HG03354 (cell line): ENCODE measurements around the gene CYP26B1.
A peak's percentile ranks its signal among the peaks of the same experiment; 100 is the strongest.

ENCODE experiments used
- ATAC-seq: cut with Tn5 transposase; IDR thresholded peaks from one replicate; pipeline ENCODE4 v1.9.1; 2021; ENCODE audit warnings: mild to moderate bottlenecking; ENCODE audit not compliant: unreplicated experiment, poor library complexity, severe bottlenecking

Gene CYP26B1

DNA sequence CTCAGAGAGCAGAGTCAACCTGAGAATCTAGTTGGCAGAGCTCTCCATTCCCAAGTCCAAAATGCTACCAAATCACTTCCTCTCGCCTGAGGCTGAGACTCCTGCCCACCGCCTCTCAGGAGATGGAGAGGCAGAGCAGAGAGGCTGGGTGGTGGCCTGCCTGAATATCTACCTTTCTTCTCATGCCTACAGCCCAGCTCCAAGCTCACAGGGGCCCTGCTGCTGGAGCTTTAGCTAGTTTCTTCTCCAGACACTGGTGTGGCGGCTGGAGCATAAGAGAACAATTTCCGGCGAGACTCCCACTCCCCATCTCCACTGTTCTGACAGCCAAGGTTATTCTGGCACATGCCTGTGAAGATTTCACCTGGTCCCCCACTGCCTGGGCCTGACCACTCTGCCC lies 8.1 kb upstream of the CYP26B1 start:
- no peak for ATAC-seq

DNA sequence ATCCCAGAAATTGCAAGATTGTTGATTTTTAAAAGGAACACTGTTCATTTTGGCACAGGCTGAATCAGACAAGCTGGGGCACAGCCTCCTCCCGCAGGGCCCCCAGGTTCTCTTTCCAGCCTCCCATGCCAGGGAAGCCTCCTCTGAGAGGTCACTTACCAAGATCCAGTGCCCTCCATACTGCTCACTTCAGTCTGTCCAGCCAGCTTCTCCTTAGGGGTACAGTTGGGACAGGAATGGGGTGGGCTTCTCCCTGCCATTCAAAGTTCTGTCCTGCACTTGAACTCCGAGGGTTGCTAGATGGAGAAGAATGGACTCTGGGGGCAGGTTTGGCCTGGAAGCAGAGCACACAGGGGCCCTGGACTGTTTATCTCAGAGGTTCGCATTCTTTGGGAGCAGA lies 7.5 kb upstream of the CYP26B1 start:
- no peak for ATAC-seq

DNA sequence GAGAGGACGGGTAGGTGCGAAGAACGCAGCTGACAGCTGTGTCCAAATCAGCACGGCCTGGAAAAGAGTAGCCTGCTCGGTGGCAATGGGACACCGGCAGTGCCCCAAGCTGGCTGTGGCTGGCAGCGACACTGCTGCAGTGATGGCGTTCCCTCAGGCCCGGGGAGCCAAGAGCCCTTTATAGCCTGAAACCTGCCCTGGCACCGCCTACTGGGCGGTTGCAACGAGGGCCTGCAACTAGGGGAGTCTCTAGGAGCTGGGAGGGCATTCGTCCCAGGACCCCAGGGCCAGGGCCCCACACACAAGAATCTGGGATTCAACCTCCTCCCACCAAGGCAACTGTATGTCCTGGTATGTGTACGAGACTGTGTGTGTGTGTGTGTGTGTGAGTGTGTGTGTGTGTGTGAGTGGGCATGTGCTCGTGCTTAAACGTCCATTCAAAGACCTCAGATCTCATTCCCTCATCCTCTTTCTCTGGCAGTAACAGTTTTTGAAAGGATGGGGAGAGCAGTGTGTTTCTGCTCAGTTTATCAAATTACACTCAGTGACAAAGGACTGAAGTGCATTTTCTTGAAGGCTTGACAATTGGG lies 6.8 kb upstream of the CYP26B1 start:
- ATAC-seq, result no peak

DNA sequence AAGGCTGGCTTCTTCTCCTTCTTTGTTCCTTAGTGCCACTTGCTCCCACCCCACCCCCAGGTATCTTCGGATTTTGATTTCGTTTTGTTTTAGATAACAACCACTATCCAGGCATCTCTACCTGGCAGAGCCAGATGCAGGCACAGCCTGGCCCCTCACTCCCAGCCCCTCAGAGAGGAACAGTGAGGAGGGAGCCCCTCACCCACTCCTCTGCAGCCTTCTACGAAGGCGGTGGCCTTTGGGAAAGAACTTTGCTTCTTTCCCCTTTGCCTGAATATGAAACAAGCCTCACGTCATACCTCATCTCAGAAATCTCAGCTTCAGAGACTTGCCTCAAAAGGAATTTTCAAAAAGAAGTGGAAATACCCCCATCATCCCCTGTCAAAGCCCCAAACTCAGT lies 6.3 kb upstream of the CYP26B1 start:
- ATAC-seq, result no peak

DNA sequence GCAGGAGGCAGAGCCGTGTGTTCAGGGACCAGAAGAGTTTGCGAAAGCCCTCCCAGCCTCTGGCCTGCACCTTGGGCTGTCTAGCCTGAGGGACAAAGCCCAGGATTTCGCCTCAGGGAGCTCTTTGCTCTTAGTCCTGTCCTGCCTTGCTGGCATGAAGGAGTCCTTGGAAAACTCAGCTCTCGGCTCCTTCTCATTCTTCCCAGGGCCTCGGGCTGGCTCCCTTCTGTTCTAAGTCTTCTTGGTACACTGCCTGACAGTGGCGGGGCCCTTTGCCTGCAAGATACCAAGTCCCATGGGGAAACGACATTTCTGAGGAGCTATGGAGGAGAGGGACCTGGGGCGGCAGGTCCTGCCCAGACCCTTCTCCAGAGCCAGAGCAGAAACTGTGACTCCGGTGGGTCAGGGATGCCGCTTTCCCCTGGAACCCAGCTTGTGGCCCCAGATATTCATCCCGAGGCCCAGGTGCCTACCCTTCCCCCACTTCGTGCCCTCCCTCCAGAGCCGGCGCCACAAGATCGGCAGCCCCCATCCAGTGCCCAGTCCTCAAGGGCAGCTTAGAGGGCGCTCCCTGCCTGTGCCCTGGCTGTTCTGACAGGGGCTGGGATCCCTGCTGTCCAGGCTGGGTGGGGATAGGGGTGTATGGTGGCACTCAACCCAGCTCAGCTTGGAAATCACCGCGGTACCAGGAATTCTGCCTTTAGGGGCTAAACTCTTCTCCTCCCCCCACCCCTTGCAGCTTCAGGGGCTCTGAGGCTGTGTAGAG lies 5.5 kb upstream of the CYP26B1 start:
- ATAC-seq, result no peak

DNA sequence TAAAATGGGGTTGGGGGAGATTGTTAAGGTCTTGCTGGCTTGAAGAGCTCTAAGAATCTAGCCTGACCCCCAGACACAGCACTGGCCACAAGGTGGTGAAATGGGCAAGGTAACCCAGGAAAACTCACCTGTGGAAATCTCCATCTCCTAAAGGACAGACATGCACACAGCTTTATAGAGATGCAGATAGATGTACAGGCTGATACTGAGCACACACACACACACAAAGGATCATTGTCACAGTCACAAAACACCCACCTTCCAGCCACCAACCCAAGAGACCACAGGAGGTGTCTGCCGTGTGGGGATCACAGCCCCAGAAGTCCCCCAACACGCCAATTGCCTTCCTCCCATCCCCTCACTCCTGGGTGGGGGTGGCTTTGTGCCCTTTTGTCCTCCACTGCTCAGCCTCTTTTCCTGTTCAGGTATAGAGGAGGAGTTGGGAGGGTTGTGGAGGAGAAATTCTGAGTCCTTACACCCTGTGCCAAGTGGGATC lies 3.2 kb upstream of the CYP26B1 start:
- ATAC-seq, result no peak

DNA sequence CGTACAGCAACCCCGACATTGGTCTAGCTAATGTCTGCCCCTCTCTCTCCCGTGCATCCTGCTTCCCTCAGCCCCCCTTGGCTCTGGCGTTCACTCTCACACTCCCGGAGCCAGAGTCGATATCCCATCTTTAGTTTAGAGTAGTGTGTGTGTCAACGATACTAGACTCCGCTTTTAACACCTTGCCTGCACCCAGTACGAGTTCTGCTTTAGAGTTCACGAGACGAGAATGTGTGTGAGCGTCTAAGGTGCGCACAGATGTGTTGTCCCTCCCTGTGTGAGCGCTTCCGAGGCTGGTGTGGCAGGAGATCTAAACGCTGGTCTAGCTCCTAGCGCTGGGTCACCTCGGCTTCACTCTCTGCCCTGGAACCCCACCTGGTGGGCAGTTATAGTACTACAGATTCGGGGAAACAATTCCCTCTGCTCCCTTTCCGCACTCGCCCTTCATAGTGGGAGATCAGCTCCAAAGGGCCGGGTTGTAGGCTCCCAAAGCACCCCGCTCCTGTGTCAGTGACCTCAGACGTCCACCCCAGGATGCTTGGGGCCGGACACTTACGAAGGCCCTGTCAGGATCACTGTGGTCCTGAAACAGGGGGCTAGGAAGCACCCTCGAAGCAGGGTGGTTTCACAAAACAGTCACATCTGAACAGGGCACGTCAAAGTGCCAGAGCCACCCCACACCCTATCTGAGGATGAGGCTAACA lies 2.6 kb upstream of the CYP26B1 start:
- peak; percentile 85 for ATAC-seq

DNA sequence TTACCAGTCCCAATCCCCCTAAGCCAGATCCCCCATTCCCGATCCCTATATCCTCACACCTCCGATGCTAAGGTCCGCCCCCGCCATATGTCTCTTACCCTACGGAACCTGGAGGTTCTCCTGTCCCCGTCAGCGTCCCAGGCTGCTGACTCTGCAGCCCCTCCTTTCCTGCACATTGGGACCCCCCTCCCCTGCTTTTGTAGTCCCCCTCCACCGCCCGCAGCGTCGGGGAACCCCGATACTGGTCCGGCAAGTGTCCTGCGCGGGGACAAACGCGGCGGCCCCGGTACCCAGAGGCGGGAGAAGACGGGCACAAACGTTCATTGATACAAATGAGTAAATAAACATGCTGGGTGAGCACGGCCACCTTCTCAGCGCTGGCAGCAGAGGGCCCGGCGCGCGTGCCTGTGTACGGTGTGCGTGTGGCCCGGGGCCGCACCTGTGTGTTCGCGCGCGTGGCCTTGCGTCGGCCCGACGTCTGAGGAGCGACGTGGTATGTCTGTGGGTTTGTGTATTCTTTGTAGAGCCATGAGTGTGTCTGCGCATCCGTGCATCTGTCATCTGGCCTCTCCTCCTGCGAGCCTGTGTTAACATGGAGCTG lies 2.0 kb upstream of the CYP26B1 start:
- ATAC-seq, result no peak

DNA sequence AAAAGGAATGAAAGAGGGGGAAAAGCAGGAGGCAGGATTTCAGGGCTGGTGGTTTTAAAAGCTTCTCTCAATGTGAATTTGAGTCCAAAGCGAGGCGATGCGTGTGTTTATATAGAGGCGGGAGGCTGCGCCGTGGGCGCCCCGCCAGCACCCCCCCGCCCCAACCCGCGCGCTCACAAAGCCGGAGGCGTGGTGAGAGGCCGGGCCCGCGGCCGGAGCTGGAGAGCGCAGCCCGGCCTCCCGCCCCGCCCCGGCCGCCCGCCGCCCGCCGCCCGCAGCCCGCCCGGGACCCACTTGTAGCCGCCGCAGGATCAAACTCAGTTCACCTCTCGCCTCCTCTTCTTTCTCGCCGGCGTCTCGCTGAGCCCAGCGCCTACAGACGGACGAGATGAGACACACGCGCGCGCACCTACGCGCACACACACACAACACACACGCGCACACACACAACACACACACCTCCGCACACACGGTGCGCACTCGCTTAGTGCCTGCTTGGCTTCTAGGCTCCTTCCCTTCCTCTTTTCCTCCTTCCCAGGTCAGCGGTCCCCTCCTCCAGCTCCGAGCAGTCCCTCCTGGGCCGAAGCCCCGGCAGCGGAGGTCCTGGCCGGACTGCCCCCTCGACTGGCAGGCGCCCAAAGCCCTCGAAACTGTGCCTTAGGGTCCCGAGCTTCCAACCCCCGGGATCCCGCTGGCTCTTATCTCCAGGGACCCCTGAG lies 1.3 kb upstream of the CYP26B1 start:
- ATAC-seq, result no peak

DNA sequence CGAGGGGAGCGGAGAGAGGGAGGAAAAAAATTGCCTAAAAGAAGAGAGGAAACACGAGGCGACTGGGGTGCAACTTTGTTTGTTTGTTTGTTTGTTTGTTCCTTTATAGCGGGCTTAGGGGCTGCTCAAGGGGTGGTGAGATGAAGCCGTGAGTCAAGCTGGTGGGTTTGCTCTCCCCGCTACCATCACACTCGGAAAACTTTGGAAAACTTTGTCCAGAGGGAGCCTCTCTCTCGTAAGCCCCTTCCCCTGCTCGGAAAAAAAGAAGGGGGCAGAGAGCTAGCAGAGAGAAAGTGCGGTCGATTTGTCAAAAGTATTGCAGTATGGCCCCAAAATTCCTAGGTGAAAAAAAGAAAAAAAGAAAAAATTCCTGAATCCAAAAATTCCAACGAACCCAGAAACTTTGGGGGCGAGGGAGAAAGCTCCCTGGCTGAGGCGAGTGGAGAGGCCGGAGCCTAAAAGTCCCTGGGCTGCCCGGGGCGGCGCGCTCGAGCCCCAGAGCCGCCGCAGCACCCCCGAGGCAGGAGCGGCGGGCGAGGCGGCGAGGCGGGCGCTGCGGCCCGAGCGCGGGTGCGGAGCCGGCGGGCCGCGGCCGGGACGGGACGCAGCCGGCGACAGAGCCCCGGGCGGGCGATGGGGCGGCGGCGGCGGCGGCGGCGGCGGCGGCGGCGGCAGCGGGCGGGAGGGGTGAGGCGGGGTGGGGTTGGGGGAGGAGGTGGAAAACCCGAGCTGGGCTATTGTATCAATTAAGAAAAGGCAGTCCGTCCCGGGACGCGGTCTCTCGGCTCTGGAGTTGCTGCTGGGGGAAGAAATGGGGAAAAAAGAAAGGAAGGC lies 558 bp upstream of the CYP26B1 start:
- no peak for ATAC-seq

DNA sequence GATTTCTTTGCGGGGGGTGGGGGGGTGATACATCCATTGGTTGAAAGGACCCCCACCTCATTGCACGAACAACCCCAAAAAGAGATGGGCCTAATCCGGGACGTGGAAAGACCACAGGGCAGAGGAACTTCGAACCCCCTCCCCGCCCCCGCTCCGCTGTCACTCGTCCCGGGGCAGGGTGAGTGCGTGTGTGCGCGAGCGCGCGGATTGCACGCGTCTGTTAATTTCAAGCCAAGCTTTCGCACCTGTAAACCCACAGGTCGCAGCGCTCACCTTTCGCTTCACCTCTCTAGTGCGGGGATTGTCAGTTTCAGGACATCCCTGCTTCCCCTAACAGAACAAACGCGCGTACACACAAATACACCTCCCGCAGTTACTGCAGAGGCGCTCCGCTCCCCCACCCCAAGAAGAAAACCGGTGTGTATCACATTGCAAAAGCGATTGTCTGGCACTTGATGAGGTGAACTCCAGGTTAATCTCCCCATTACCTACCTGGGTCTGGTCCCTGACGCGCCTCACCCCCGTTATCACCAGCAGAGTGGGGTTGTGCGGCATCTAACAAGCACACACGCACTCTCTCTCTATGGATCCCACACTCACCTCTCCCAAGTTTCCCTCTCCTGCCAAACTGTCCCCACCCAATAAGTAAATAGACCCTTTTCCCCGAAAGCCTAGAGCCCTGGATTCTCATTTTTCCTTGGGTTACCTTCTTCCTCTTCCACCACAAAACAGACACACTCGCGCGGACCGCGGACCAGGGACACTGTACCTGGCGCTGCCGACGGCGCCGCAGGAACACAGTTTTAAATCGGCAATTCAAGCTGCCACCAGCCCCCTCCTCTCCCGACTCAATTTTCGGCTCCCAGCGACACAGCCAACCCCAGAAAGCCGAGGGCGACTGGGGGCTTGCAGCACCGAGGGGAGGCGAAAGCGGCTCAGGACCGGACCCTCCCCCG lies 1.0 kb downstream of the CYP26B1 start:
- no peak for ATAC-seq

DNA sequence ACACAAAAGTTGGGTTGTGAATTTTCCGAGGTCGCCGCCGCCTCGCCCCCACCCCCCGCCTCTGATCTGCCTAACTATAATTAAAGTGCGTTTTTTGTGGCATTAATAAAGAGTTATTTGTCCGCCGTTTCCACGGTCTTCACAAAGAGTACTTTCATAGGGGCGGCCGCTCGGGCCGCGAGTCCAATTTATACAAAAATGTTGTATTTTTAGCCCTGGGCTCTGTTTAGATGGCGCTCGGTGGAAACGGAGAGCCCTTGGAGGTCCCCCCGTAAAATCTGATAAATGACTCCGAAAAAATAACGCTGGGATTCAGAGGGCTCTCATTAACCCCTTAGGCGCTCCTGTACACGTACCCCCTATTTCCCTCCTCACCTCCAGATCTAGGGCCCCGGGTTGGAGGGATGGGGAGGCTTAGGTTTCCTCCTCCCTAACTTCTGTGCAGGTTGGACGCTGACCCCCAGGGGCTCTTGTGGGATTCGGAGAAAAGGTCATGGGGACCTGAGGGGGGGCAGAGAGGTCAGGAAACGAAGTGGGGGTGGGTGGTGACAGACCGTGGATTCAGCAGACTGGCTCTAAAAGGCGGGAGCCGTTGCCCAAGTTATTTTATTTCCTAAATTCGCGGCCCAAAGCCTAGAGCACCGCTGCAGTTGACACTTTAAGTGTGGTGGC lies 1.9 kb downstream of the CYP26B1 start:
- ATAC-seq, result no peak

DNA sequence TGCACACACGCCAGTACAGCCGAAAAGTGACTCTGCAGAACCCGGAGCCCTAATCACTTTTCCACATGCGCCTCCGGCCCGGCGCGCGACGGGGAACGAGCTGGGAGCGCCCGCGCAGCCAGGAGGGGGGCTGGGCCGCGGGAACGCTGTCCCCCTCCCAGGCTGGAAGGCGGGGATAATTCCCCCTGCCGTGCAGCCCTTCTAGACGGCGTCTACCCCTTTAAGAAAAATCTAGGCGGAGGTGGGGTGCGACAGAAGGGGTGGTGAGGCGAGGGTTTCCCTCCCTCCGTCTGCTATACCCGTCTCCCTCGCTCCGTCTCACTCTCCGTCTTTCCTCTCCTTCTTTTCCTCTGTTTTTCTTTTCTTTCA lies 2.4 kb downstream of the CYP26B1 start:
- no peak for ATAC-seq

DNA sequence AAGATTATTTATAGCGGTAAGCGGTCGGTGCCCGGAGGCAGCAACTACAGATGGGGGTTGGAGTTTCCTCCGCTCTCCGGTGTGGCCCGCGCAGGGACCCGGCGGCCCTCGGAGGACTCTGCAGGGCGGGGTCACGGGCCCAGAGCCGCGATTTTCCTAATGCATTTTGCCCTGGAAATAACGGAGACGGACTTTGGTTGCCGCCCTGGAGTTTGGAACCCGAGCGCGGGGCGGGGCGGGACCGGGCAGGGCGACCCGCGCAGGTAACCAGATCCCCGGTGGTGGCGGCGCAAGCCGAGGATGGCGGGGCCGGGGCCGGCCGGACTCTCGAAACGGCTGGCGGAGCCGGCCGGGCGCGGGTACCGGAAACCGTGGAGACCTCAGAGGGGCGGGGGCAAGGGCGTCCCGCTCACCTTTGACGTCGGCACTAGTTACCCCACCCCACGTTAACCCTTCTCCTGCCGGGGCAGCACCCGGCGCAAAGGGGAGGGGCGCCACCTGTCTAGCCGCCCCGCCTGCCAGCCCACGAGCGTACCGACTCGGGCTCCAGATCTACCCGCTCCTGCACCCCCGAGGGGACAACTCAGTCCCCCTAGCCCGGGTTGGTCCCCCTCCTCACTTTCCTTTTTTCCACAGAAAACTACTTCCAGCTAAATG lies 2.9 kb downstream of the CYP26B1 start:
- ATAC-seq, result no peak

DNA sequence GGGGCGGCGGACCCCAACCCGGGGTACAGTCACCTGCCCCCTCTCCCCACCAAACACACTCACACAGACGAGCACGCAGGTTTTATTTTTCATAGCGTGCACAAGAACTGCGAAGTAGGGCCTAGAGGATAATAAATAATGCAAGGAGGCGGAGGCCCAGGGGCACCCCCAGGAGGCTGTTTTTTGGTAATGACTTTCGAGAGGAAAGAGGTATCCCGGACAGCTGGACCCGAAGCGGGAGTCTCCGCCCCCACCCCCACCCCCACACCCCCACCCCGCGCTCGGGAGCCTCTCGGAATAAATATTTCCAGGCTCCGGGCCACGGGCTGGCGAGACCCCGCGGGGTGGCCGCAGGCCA lies 3.4 kb downstream of the CYP26B1 start:
- no peak for ATAC-seq

DNA sequence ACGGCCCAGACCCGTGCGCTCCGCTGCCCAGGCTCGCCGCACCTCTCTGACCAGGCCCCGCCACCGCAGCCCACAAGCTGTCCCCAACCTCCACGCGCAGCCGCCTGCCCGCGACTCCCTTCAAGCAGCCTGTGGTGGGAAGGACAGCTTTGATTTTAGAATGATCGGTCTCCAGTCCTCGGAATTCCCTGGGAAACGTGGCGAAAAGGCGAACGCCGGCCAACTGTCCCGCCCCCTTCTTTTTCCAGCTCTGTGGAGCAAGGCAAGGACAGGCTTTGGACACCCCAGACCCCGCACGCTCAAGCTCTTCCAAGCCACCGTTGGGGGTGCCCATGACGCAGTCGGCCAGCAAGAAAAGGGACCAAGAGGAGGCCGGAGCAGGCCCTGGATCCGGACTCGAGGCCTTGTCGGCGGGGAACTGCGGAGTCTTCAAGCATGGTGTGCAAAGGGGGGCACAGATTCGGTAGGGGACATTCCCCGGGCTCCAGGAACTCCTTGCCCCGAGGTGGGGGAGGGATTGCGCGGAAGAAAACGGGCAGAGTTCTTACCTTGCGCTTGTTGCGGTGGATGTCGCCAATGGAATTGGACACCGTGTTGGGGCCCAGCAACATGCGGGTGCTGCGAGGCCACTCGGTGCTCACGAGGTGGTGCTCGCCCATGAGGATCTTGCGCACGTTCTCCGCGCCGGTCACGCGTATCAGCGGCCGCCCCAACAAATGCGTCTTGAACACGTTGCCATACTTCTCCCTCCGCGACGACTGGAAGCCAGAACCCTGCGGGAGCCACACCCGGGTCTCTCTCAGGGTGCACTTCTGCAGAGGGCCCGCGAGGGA lies 4.0 kb downstream of the CYP26B1 start:
- no peak for ATAC-seq
